ENCODE data around the gene CLDN22. TPM values are rescaled to one million over a fixed set of nuclear protein-coding genes. Genes with fewer than 3 reads are reported as not detected.

The CLDN22 gene
- total and polyA plus RNA-seq, 2 of the 8 experiments (the other 6 are each of a cell fraction or from before 2014, with no cell fraction given), result not detected

DNA sequence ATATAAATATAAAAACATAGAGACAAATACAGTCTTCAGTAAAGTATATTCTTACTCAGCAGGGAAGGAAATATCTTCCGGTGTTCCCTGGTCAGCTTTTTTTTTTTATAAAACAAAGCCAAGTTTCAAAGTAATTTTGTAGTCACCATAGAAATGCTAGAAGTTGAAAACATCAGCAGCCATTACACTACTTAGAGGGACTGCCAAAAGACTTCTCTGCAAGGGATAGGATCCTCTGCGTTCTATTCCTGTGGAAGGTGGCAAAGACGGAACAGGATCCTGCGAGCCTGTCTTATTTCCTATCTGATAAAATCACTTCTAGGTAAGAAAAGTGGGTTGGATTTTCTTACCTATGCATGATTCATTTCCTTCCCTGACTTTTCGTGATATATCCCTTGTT is 19.4 kb downstream of the CLDN22 start (continued):
- no peak for TF ChIP-seq SIRT6 (IDR thresholded peaks at IDR 0.05; ENCODE audit: low read length)
- TF ChIP-seq JUND (IDR thresholded peaks at IDR 0.05; ENCODE audit: low read length), result no peak
- TF ChIP-seq CHD2 (IDR thresholded peaks at IDR 0.05; ENCODE audit: low read length), result no peak
- no peak for TF ChIP-seq BACH1 (IDR thresholded peaks at IDR 0.05; ENCODE audit: low read length)

Data from H1 (cell line).